Measurements from ENCODE around the gene ARHGAP8.

Gene ARHGAP8

DNA sequence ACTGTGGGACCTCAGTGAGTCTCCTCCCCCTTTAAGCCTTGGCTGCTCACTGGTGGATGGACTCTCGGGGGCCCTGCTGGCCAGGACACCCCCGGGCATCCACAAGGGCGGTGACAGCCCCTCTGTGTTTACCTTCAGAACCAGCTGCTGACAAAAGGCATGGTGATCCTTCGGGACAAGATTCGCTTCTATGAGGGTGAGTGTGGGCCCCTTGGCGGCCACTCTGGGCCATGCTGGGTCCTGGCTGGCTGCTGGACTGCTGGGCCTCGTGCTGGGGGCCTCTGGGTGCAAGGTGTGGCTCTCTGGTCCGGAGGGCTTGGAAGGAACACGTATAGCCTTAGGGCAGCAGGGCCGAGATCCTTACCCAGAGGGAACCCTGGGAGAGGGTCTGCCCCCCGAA is 25.9 kb upstream of the ARHGAP8 start:
- no peak overlapping the region for H3K27ac ChIP-seq (replicated peaks)
- no peaks in the 10 kb centered on the region for H3K27me3 ChIP-seq (ENCODE audit: insufficient read depth, poor library complexity, severe bottlenecking)
- H3K4me3 ChIP-seq (replicated peaks; ENCODE audit: insufficient read depth, low read length), result no peak overlapping the region
- no peak for DNase-seq (ENCODE audit: low read depth in 1 of 2, low spot score in 1 of 2)
- TF ChIP-seq POLR2AphosphoS5 (IDR thresholded peaks at IDR 0.05; ENCODE audit: low read depth), result no peak
- TF ChIP-seq GABPA (IDR thresholded peaks at IDR 0.05; ENCODE audit: low read depth), result no peak
- no peak for TF ChIP-seq SPI1 (IDR thresholded peaks at IDR 0.05; ENCODE audit: borderline replicate concordance, low read depth)
- no peak for TF ChIP-seq CTCF (IDR thresholded peaks at IDR 0.05; ENCODE audit: insufficient read depth, low read length)
- no peak for TF ChIP-seq REST (IDR thresholded peaks at IDR 0.05; ENCODE audit: insufficient replicate concordance, low read depth)

DNA sequence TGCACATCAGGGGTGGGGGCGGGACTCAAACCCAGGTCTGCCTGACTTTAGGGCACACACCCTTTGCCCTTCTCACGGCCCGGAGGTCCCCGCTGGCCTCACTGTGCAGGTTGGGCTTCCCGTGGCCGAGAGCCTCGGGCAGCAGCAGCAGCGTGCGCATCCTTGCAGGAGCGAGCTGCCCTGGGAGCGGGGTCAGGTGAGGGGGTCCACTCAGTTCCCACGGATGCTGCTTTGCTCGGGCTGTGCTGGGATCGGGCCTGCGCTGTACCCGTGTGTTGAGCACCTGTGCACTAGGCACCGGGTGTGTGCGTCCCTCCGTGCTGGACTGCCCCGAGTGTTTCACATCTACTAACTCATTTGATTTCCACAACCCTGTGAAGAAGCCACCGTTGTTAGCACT is 25.2 kb upstream of the ARHGAP8 start:
- Histone ChIP-seq H3K27me3 (ENCODE audit: insufficient read depth, poor library complexity, severe bottlenecking) (no peaks in the 10 kb centered on the region), H3K4me3 (replicated peaks; ENCODE audit: insufficient read depth, low read length) (no peak overlapping the region), H3K27ac (replicated peaks) (no peak overlapping the region)
- no peak for TF ChIP-seq POLR2AphosphoS5 (IDR thresholded peaks at IDR 0.05; ENCODE audit: low read depth)
- no peak for TF ChIP-seq CTCF (IDR thresholded peaks at IDR 0.05; ENCODE audit: insufficient read depth, low read length)
- no peak for TF ChIP-seq SPI1 (IDR thresholded peaks at IDR 0.05; ENCODE audit: borderline replicate concordance, low read depth)
- no peak for TF ChIP-seq GABPA (IDR thresholded peaks at IDR 0.05; ENCODE audit: low read depth)
- TF ChIP-seq REST (IDR thresholded peaks at IDR 0.05; ENCODE audit: insufficient replicate concordance, low read depth), result no peak
- DNase-seq (ENCODE audit: low read depth in 1 of 2, low spot score in 1 of 2), result no peak

DNA sequence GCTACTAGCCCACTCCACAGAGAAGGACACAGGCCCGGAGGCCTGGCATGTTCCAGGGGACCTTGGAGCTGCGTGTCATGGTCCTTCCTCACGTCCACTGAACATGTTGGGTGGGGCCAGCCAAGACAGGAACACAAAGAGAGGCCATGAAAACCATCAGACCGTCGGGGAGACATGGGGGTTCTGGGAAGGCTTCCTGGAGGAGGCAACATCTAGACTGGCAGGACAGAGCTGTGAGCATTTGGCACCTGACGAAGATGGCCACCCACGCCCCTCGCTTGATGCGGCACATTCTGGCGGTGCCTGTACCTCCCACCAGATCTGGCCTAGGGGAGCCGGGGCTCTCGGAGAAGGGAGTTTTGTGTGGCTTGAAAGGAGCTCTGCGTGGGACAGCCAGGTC is 24.7 kb upstream of the ARHGAP8 start:
- H3K4me3 ChIP-seq (replicated peaks; ENCODE audit: insufficient read depth, low read length), result no peak overlapping the region
- H3K27ac ChIP-seq (replicated peaks), result no peak overlapping the region
- H3K27me3 ChIP-seq (ENCODE audit: insufficient read depth, poor library complexity, severe bottlenecking), result no peaks in the 10 kb centered on the region
- TF ChIP-seq CTCF (IDR thresholded peaks at IDR 0.05; ENCODE audit: insufficient read depth, low read length), result no peak
- TF ChIP-seq REST (IDR thresholded peaks at IDR 0.05; ENCODE audit: insufficient replicate concordance, low read depth), result no peak
- TF ChIP-seq SPI1 (IDR thresholded peaks at IDR 0.05; ENCODE audit: borderline replicate concordance, low read depth), result no peak
- no peak for TF ChIP-seq GABPA (IDR thresholded peaks at IDR 0.05; ENCODE audit: low read depth)
- no peak for TF ChIP-seq POLR2AphosphoS5 (IDR thresholded peaks at IDR 0.05; ENCODE audit: low read depth)
- no peak for DNase-seq (ENCODE audit: low read depth in 1 of 2, low spot score in 1 of 2)

All from HL-60 (cell line).